Measurements from ENCODE around the gene PLA2G2A.
A peak's percentile ranks its signal among the peaks of the same experiment; 100 is the strongest.
"Not testable (repeated sequence)": the region's sequence is repeated elsewhere in the genome, so short reads cannot be mapped to it uniquely, and the experiment has no call there.

PLA2G2A gene

GRCh38 chr1:19979494-19979977 is at the start of gene PLA2G2A:
Gene PLA2G2A, minus strand, starts transcription at chr1:19979618. Its CDS starts 845 bp downstream, at chr1:19978773.
- no peak for DNase-seq

GRCh38 chr1:20028726-20029125 is 49.3 kb upstream of the PLA2G2A start:
- no peak for DNase-seq

- no peak for DNase-seq
These were observed 48.7 kb upstream of the PLA2G2A start for GRCh38 chr1:20028125-20028524.

GRCh38 chr1:20017741-20018140 is 38.3 kb upstream of the PLA2G2A start:
- no peak for DNase-seq

- no peak for DNase-seq
These were observed 34.7 kb upstream of the PLA2G2A start for GRCh38 chr1:20014153-20014552.

GRCh38 chr1:20010016-20010415 is 30.6 kb upstream of the PLA2G2A start:
- no peak for DNase-seq

GRCh38 chr1:20009212-20009611 is 29.8 kb upstream of the PLA2G2A start:
- no peak for DNase-seq

- DNase-seq = no peak
These were observed 29.0 kb upstream of the PLA2G2A start for GRCh38 chr1:20008391-20008841.

GRCh38 chr1:19998823-19999222 is 19.4 kb upstream of the PLA2G2A start:
- not testable (repeated sequence) for DNase-seq

- DNase-seq = no peak
These were observed 11.3 kb upstream of the PLA2G2A start for GRCh38 chr1:19990689-19991088.

- not testable (repeated sequence) for DNase-seq
These were observed 10.8 kb upstream of the PLA2G2A start for GRCh38 chr1:19990182-19990582.

GRCh38 chr1:19988267-19989006 is 9.0 kb upstream of the PLA2G2A start:
- DNase-seq = no peak

GRCh38 chr1:19987719-19988118 is 8.3 kb upstream of the PLA2G2A start:
- DNase-seq = no peak

- DNase-seq = not testable (repeated sequence)
These were observed 5.1 kb upstream of the PLA2G2A start for GRCh38 chr1:19984409-19985016.

GRCh38 chr1:19981507-19982312 is 2.3 kb upstream of the PLA2G2A start:
- no peak for DNase-seq

GRCh38 chr1:19981170-19981506 is 1.7 kb upstream of the PLA2G2A start:
- no peak for DNase-seq

GRCh38 chr1:19980314-19980713 is 896 bp upstream of the PLA2G2A start:
- DNase-seq = no peak

GRCh38 chr1:19978143-19978542 is 1.3 kb downstream of the PLA2G2A start:
- DNase-seq = no peak

GRCh38 chr1:19976317-19977003 is 3.0 kb downstream of the PLA2G2A start:
- DNase-seq = no peak

GRCh38 chr1:19975423-19976193 is 3.8 kb downstream of the PLA2G2A start:
- DNase-seq = no peak

- peak; percentile 61 for DNase-seq
These were observed 4.5 kb downstream of the PLA2G2A start for GRCh38 chr1:19974822-19975416.

GRCh38 chr1:19973616-19974015 is 5.8 kb downstream of the PLA2G2A start:
- DNase-seq = no peak

Measured in NCI-H510A treated with DMSO at 0.1 percent for 48 hours (cell line).